HG03460 (cell line): Measurements from ENCODE around the gene EPO.

Source experiments
- ATAC-seq: cut with Tn5 transposase; IDR thresholded peaks from one replicate; pipeline ENCODE4 v1.9.1; 2021; ENCODE audit not compliant: unreplicated experiment

Gene EPO

GRCh38 chr7:100720279-100720670 is at the start of gene EPO:
Gene EPO (plus strand): TSS chr7:100720468. CDS start chr7:100720981, 513 bp downstream.
- ATAC-seq: no peak

GRCh38 chr7:100671353-100672327 is 48.6 kb upstream of the EPO start:
- ATAC-seq: no peak

GRCh38 chr7:100673302-100673941 is 46.8 kb upstream of the EPO start, which contains the start of gene GNB2:
Gene GNB2 (plus strand): TSS chr7:100673740. CDS start chr7:100676266, 2,526 bp downstream.
- peak; percentile 43 for ATAC-seq

GRCh38 chr7:100673942-100674410 is 46.3 kb upstream of the EPO start:
- ATAC-seq: no peak

GRCh38 chr7:100674411-100675104 is 45.7 kb upstream of the EPO start:
- no peak for ATAC-seq

GRCh38 chr7:100675105-100675451 is 45.2 kb upstream of the EPO start:
- no peak for ATAC-seq

- ATAC-seq: no peak
These were observed 44.5 kb upstream of the EPO start for GRCh38 chr7:100675581-100676350.

- no peak for ATAC-seq
These were observed 43.6 kb upstream of the EPO start for GRCh38 chr7:100676501-100677306.

- no peak for ATAC-seq
These were observed 42.7 kb upstream of the EPO start for GRCh38 chr7:100677308-100678267.

GRCh38 chr7:100678291-100678984 is 41.8 kb upstream of the EPO start:
- ATAC-seq: no peak

GRCh38 chr7:100679129-100679926 is 40.9 kb upstream of the EPO start:
- no peak for ATAC-seq

GRCh38 chr7:100679927-100680575 is 40.2 kb upstream of the EPO start:
- ATAC-seq: no peak

- ATAC-seq: no peak
These were observed 39.5 kb upstream of the EPO start for GRCh38 chr7:100680576-100681271.

- no peak for ATAC-seq
These were observed 38.6 kb upstream of the EPO start for GRCh38 chr7:100681491-100682227.

GRCh38 chr7:100682228-100682741 is 38.0 kb upstream of the EPO start:
- no peak for ATAC-seq
